Stomach (tissue), 9 donors: Measurements from ENCODE around the gene RAPGEF3. TPM values are rescaled to one million over a fixed set of nuclear protein-coding genes. Genes with fewer than 3 reads are reported as not detected.

Experiments used
- DNase-seq, 2 donors: peaks; one replicate each; pipeline versions ENCODE4 v3.0.0 to v3.0.0-alpha.2; 2013 to 2019
- H3K27ac ChIP-seq, 5 donors: fragments of 200-600 bp in 4 of 5; sonication (generic) in 4 of 5; one replicate each; pipeline ENCODE4 v1.5.1; 2013 to 2019; ENCODE audit warnings: mild to moderate bottlenecking in 1 of 5, moderate library complexity in 1 of 5
- H3K27me3 ChIP-seq, 3 donors: fragments of 200-600 bp; sonication (generic); one replicate each; pipeline ENCODE4 v1.5.1; 2017 to 2019; ENCODE audit warnings: mixed run types in 1 of 3
- H3K36me3 ChIP-seq, 4 donors: fragments of 200-600 bp; sonication (generic); 1 replicate in 3 of 4; 2 replicates in 1 of 4; pipeline ENCODE4 v1.5.1; 2016 to 2019
- H3K4me1 ChIP-seq, 4 donors: fragments of 200-600 bp; sonication (generic); one replicate each; pipeline ENCODE4 v1.5.1; 2016 to 2019
- H3K4me3 ChIP-seq, 4 donors: fragments of 200-600 bp; sonication (generic) in 3 of 4; one replicate each; pipeline ENCODE4 v1.5.1; 2016 to 2019; ENCODE audit warnings: mild to moderate bottlenecking in 1 of 4
- H3K9me3 ChIP-seq, 4 donors: fragments of 200-600 bp; sonication (generic); one replicate each; pipeline ENCODE4 v1.5.1; 2016 to 2019
- EP300 ChIP-seq: sonication (generic); formaldehyde crosslinking; IDR thresholded peaks from one replicate; pipeline ENCODE4 v1.6.1; 2017; ENCODE audit warnings: antibody characterized with exemption
- POLR2A ChIP-seq, 4 donors: fragments of 450-650 bp; IDR thresholded peaks; one replicate each; pipeline ENCODE4 v1.6.1; 2016; ENCODE audit warnings: antibody characterized with exemption in 4 of 4, control low read depth in 2 of 4, mild to moderate bottlenecking in 1 of 4, moderate library complexity in 1 of 4
- POLR2AphosphoS5 ChIP-seq, 3 donors: sonication (generic); formaldehyde crosslinking; IDR thresholded peaks; one replicate each; pipeline ENCODE4 v1.6.1; 2016; ENCODE audit warnings: antibody characterized with exemption in 3 of 3
- WGBS, 5 donors: extraction: QIAGEN DNeasy Blood & Tissue Kit in 3 of 5; methylation state at CpG; one replicate each; pipeline versions ENCODE4 v1.1.5 to v1.1.7; 2013 to 2018; 5-methylcytosine and 5-hydroxymethylcytosine counted together
- intact Hi-C: fragments of 100-400 bp; cut with DNase I; formaldehyde crosslinking; loops from one replicate; pipeline ENCODE4 v1.15.1; 2023; ENCODE audit warnings: low total_unique reads
- polyA plus RNA-seq, 3 donors: library from polyadenylated mRNA; stranded (reverse); fragments of 200-250 nt; gene quantifications; one replicate each; pipeline ENCODE4 v1.2.3, GENCODE V29; 2013
- total RNA-seq, 5 donors: library from RNA; depleted of rRNA; stranded (reverse); fragments of >200 nt; gene quantifications; one replicate each; pipeline versions ENCODE4 v1.1.0 to v1.2.3, GENCODE V29; 2014 to 2016
- TF ChIP-seq, protein P1 (sequence below), 7 experiments: fragments of 450-650 bp in 4 of 7; fragments of 200-600 bp in 3 of 7; sonication (generic) in 3 of 7; IDR thresholded peaks; one replicate each; pipeline ENCODE4 v1.5.1; 2016 to 2019; ENCODE audit warnings: antibody characterized with exemption in 7 of 7, control low read depth in 2 of 7, mild to moderate bottlenecking in 1 of 7
- donor health status: healthy with polysubstance abuse.
- donor health status: Bipolar disorder and iron deficiency.
- donor health status: healthy.

Gene RAPGEF3
- total and polyA plus RNA-seq, 8 donors = 15.9 to 114 (median 23.9) TPM

DNA sequence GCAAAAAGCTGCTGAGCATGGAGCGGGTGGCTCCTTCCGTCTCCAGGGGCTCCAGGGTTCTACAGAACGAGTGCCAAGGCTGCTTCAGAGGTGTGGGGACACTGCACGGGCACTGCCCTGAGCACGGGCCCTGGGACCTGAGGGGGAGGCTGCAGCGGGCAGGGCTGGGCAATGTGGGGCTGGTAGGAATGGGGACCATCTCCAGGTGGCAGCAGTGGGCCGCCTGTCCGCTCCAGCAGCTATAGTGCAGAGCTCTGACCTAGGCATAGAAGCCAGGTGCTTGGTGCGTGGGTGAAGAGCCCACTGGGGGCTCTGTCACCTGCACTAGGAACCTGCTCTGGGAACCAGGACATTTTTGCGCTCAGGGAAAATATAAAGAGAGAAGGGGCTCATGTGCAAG lies 38.8 kb upstream of the RAPGEF3 start:
- Histone ChIP-seq H3K27ac (no peak overlapping the region), H3K36me3 (peaks cover 58 to 82% (median 65%) of the 10 kb centered on the region in 4 donors), H3K4me1 (peaks cover 32 to 52% (median 36%) of the 10 kb centered on the region in 4 donors), H3K27me3 (no peaks in the 10 kb centered on the region), H3K9me3 (no peaks in the 10 kb centered on the region), H3K4me3 (no peak overlapping the region)
- peak; percentile 49 to 79 for DNase-seq
- 67 to 83% (median 75%) methylated on average over 4 to 10 of the region's 10 CpGs for WGBS, 5 donors
- TF ChIP-seq EP300 (no peak), POLR2AphosphoS5 (IDR thresholded peaks at IDR 0.05) (no peak), POLR2A (IDR thresholded peaks at IDR 0.05) (no peak)
- TF ChIP-seq, protein P1, sequence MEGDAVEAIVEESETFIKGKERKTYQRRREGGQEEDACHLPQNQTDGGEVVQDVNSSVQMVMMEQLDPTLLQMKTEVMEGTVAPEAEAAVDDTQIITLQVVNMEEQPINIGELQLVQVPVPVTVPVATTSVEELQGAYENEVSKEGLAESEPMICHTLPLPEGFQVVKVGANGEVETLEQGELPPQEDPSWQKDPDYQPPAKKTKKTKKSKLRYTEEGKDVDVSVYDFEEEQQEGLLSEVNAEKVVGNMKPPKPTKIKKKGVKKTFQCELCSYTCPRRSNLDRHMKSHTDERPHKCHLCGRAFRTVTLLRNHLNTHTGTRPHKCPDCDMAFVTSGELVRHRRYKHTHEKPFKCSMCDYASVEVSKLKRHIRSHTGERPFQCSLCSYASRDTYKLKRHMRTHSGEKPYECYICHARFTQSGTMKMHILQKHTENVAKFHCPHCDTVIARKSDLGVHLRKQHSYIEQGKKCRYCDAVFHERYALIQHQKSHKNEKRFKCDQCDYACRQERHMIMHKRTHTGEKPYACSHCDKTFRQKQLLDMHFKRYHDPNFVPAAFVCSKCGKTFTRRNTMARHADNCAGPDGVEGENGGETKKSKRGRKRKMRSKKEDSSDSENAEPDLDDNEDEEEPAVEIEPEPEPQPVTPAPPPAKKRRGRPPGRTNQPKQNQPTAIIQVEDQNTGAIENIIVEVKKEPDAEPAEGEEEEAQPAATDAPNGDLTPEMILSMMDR (IDR thresholded peaks at IDR 0.05) = peak in 4 of 7 experiments; percentile 15 to 54 (median 20)
- intact Hi-C loops = loop anchor here (5.0 kb wide), 1 partner anchor 45 kb away; no protein-coding TSS in a partner anchor

DNA sequence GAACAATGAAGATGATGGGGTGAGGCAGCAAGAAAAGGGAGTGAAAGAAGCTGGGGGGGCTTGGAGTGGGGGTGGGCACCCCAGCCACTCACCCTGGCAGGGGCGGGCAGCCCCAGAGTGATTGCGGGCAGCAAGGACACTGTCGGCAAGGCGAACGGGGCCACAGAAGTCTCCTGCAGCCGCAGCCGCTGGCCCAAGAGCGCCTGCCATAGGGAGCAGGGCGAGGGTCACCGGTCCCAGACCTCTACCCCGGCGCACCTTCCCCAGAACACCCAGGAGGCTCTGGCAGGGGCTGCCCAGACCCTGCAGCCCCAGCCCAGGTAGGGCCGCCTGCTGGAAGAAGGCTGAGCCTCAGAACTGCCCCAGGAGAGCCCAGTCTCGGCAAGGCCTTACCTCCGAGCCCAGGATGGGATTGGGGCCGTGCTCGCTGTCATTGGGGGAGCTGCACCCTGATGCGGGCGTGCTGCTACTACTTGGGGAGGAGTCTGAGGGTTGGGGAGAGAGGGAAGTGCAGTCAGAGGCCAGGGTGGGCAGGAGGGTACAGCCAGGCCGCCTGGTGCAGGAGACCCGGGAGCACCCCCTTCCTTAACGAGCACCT lies 37.2 kb upstream of the RAPGEF3 start:
- no peak overlapping the region for H3K27ac ChIP-seq
- no peak overlapping the region for H3K4me3 ChIP-seq
- H3K27me3 ChIP-seq = no peaks in the 10 kb centered on the region
- intact Hi-C loops = loop anchor here (5.0 kb wide), 1 partner anchor 46 kb away; no protein-coding TSS in a partner anchor
- DNase-seq = no peak
- TF ChIP-seq EP300 = no peak
- no peak for TF ChIP-seq POLR2AphosphoS5 (IDR thresholded peaks at IDR 0.05)
- TF ChIP-seq, protein P1 (IDR thresholded peaks at IDR 0.05) = no peak
- TF ChIP-seq POLR2A (IDR thresholded peaks at IDR 0.05) = no peak
- peaks cover 16 to 36% (median 22%) of the 10 kb centered on the region in 4 donors for H3K4me1 ChIP-seq
- H3K36me3 ChIP-seq = peaks cover 67 to 98% (median 80%) of the 10 kb centered on the region in 4 donors
- 89 to 95% (median 93%) methylated on average over 18 to 22 of the region's 22 CpGs for WGBS, 5 donors
- H3K9me3 ChIP-seq = no peaks in the 10 kb centered on the region

DNA sequence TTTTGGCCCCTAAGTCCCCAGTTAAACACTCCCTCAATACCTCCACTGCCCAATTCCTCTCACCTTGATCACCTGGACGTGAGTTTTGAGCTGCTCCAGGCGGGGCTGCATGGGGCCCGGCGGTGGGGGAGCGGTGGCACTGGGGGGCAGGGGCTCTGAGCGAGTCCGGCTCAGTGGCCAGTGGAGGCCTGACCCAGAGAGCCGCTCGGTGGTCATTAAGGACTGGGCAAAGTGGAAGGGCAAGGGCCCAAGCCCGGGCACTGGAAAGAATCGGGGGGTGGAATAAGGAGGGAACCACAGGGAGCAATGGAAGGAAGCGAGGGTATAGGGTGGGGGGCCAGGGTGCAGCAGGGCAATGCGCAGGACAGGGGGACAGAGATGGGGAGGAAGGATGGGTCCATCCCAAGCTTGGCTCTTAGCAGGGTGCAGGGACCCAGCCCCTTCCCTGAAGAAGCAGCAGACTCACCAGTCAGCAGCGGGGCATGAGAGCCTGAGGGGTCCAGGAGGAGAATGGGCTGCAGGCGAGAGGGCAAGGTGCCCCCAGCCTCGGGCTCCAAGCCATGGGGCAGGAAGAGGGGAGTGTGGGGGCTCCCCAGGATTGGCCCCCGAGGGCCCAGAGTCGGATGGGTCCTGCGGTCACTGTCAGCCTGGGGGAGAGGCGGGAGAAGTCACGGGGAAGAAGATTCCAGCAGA lies 36.6 kb upstream of the RAPGEF3 start:
- Histone ChIP-seq H3K27me3 (no peaks in the 10 kb centered on the region), H3K4me3 (no peak overlapping the region), H3K4me1 (peaks cover 10 to 30% (median 16%) of the 10 kb centered on the region in 4 donors), H3K36me3 (peaks cover 73 to 98% (median 87%) of the 10 kb centered on the region in 4 donors), H3K9me3 (no peaks in the 10 kb centered on the region), H3K27ac (no peak overlapping the region)
- intact Hi-C loops = loop anchor here (5.0 kb wide), 1 partner anchor 47 kb away; no protein-coding TSS in a partner anchor
- no peak for TF ChIP-seq POLR2A (IDR thresholded peaks at IDR 0.05)
- 93 to 96% (median 94%) methylated on average over 19 to 21 of the region's 21 CpGs for WGBS, 5 donors
- no peak for DNase-seq

DNA sequence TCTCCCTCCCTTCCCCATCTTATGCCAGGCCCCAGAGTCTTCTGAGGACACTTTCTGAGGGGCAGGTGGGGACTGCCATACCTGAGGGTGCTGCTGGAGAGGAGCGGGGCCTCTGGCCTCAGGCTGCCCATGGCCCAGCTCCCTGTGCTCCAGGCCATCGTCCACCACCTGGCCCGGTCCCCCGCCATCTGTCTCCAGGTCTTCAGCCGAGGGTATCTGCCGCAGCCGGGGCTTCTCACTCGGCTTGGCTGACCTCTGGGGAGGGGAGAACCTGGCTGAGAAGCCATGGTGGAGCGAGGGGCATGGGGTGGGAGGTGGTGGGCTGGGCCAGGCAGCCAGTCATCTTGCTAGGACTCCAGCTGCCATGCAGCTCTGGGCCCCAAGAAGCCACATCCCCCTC lies 36.0 kb upstream of the RAPGEF3 start:
- no peak for DNase-seq
- intact Hi-C loops = loop anchor here (5.0 kb wide), 1 partner anchor 48 kb away; no protein-coding TSS in a partner anchor
- Histone ChIP-seq H3K4me3 (no peak overlapping the region), H3K4me1 (peaks cover 4 to 24% (median 10%) of the 10 kb centered on the region in 4 donors), H3K27me3 (no peaks in the 10 kb centered on the region), H3K27ac (no peak overlapping the region), H3K9me3 (no peaks in the 10 kb centered on the region), H3K36me3 (peaks cover 79 to 100% (median 93%) of the 10 kb centered on the region in 4 donors)
- 94 to 98% (median 95%) methylated on average over 5 to 9 of the region's 9 CpGs for whole genome bisulfite sequencing, 5 donors
- TF ChIP-seq EP300 = no peak
- TF ChIP-seq POLR2A (IDR thresholded peaks at IDR 0.05) = no peak
- no peak for TF ChIP-seq POLR2AphosphoS5 (IDR thresholded peaks at IDR 0.05)
- TF ChIP-seq, protein P1 (IDR thresholded peaks at IDR 0.05) = no peak
